HG03066 (cell line): ENCODE measurements around the gene GSTO2.

Experiments
- ATAC-seq: cut with Tn5 transposase; IDR thresholded peaks from one replicate; pipeline ENCODE4 v1.9.1; 2021; ENCODE audit warnings: low read depth; ENCODE audit not compliant: unreplicated experiment

The GSTO2 gene

DNA sequence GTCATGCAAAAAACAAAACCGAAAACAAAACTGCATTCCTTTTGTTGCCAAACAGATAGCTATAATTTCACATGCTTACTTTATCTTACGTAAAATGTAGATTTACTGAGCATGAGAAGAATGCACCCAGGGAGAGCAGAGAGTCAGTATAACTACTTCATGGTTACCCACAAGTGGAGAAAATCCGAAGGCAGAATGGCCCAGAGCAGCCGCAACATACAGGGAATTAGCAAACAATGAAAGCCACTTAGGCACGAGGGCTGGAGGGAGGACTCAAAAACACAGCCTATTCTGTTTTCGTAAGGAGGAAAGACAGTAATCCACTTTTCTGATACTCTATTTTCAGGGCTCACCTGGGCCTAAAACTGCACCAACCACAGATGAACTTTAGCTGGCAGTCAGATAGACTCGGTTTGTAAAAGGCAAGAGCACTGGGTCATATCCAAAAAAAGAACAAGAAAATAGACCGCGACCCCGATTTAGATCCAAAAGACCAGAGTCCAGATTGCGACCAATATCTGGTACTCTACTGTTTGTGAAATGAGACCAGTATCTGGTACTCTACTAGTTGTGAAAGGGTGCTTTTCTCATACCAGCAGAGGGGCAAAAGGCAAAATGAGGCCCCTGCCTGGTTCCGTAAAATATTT lies 68.0 kb downstream of the GSTO2 start:
- ATAC-seq: peak; percentile 15

GRCh38 chr10:104337521-104337984 lies 68.6 kb downstream of the GSTO2 start:
- peak; percentile 43 for ATAC-seq

- peak; percentile 50 for ATAC-seq
Observed at GRCh38 chr10:104337985-104338735, 69.2 kb downstream of the GSTO2 start, which contains the start of gene ITPRIP. Gene ITPRIP (minus strand): TSS chr10:104338465. CDS start chr10:104316051, 22,414 bp downstream.

GRCh38 chr10:104339469-104340110 lies 70.6 kb downstream of the GSTO2 start:
- ATAC-seq: no peak

DNA sequence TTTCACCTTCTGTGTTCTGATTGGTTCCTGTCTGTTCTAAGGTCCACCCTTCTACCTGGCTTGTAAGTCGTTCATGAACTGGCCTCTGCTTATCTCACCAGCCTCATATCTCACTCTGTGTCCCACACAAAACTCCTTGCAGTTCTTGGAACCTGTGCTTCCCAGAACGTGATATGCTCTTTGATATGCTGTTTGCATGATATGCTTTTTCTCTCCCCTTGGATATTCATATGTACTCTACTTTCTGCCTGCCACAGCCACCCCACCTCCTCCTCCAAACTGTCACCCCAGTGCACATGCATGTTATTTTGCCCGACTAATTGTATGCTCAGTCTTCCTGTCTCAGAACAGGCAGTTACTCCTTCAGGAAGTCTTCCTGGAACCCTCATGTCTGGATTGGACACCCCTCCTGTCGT lies 71.1 kb downstream of the GSTO2 start:
- no peak for ATAC-seq

DNA sequence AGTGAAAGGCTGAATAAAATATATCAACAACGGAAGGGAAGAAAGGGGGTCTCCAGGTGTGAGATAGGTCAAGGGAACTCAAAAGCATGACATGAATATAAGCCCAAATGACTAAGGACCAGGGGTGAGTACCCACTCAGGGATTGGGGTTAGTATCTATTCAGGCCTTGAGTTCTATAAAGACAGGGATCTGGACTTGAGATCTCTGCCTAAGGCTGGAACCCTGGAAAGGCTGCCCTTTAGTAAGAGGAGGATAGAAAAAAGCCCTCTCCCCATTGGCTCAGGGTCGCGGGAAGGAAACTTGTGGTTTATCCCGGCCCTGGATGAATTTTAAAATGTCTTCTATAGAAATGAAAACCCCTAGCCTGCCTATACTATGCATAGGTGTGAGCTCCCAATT lies 71.7 kb downstream of the GSTO2 start:
- no peak for ATAC-seq

GRCh38 chr10:104342941-104343411 lies 74.0 kb downstream of the GSTO2 start:
- ATAC-seq: no peak

GRCh38 chr10:104344219-104344618 lies 75.2 kb downstream of the GSTO2 start:
- no peak for ATAC-seq

DNA sequence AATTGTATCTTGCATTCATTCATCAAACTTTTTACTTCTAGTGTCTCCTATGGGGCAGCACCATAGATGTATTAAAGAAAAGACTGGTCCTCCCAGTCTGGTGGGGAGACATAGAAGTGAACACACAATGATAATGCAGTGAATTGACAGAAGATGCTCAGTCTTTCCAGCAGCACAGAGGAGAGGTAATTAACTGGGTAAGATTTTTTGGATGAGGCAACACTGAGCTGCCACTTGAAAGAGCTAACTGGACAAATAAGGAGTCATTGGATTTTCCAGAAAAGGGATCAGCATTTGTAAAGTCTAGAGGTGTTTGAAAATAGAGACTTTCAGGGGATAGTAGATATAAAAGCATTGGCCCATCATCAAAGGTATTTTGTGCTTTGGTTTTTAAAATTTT lies 76.5 kb downstream of the GSTO2 start:
- ATAC-seq: no peak

GRCh38 chr10:104345941-104346340 lies 77.0 kb downstream of the GSTO2 start:
- ATAC-seq: no peak

GRCh38 chr10:104347295-104348045 lies 78.5 kb downstream of the GSTO2 start:
- ATAC-seq: no peak

- no peak for ATAC-seq
Observed at GRCh38 chr10:104348601-104349000, 79.6 kb downstream of the GSTO2 start.

DNA sequence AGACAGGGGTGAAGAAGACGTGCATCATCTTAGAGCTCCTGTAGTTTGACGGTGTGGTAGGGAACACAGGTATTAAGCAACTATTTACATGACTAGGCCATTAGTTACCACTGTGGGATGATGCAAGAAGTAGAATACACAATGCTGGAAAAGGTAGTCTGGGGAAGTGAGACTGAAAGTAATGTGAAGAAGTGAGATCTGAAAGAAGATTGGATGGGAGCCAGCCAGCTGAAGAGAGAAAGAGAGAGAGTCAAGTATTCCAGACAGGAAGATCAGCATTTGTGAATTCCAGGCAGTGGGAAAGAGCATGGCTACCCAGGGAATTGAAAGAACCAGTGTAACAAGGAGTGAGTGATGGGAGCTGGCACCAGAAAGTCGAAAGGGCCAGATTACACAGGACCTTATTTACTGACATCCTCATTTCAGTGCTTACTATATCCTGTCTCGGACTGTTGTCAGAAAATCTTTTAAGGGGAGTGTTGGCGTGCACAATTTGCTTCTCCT lies 80.7 kb downstream of the GSTO2 start:
- ATAC-seq: peak; percentile 51

DNA sequence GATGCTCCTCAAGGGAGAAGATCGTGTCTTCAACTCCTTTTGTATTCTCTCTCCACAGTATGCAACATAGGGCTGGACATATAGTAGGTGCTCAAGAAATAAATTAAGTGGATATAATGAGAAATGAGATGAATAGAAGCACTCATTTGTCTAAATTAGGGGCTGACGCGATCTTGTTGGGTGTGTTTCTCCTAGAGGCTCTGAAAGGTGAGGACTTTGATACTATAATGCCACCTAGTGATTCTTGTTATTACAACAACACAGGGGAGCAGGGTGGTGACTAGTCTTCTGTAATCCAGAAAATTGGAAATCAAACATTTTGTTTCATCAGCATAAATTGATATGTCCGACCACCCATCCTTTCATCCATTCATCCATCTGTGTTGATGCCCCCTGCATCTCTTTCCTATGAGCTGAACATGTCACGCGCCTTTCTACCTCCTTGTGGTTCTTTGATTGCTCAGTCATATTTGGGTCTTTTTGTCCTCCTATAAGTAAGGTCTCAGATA lies 81.2 kb downstream of the GSTO2 start:
- ATAC-seq: peak; percentile 43

DNA sequence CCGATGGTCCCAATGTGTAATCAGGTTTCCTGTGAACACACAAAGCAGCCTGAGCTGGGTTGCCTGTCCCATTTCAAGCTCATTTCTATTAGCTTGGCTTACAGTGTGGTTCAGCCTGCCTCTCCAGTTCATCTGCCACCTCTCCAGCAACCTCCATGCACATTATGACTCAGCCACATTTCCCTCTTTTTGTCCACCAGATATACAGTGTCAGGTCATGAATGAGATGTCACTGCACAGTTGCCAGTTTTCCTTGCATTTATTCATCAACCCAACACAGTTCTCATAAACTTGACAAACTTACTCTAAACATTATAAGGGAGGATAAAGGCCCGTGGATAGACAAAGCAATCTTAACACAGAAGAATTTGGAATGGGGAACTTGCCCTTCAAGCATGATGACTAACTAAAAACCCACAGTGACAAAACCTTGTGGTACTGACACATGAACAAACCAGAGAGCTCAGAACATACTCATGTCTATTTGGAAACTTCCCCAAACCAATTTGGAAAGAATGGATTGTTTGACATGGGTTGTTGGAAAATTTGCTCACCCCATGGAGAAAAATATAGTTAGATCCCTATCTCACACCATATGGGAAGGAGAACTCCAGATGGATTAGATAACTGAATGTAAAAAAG lies 82.2 kb downstream of the GSTO2 start:
- no peak for ATAC-seq

GRCh38 chr10:104351919-104352318 lies 82.9 kb downstream of the GSTO2 start:
- no peak for ATAC-seq

DNA sequence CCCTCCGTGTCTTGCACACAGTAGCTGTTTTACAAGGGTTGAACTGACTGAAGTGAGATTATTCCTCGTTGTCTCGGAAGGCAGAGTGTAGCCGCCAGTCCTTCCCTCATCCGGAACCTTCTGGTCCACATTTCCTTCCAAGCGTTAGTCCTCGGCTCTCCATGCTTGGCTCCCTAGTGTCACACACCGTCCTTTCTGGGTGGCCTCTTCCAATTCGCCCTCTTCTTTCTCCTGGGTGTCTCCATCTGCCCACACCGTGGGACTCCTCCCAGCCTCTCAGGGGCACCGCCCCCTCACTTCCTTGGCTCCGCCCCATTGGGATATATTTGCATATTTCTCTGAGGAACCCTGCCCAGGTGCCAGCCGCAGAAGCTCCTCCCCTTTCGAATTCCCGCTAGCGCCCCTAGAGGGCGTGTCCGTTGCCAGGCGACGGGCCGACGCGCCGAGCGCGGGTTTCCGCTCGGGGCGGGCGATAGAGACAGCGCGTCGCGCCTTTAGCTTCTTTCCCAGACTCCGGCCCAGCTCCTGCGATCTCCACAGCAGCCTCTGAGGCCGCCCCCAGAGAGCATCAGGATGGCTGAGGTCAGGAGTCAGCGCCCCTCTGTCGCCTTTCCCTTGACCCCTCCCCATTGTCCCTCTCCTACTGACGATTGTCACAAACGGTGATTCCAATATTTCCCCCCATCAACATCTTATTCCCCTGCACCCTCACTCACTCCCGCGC lies 84.5 kb downstream of the GSTO2 start, which contains the start of gene CFAP58:
TSS of gene CFAP58 (plus strand) at position 509 of the 724 bp plus-strand sequence. CDS start at position 574, 65 bp downstream.
- peak; percentile 51 for ATAC-seq
